HepG2 (cell line): ENCODE results near the gene IQCK. TPM values are rescaled to one million over a fixed set of nuclear protein-coding genes. Genes with fewer than 3 reads are reported as not detected.

Experiments used
- ATAD3A ChIP-seq: sonication (generic); formaldehyde crosslinking; IDR thresholded peaks from 2 replicates; pipeline ENCODE4 v1.4.0; 2020; ENCODE audit warnings: missing genetic modification reagents
- FIP1L1 ChIP-seq: fragments of 200-400 bp; formaldehyde crosslinking; IDR thresholded peaks from 2 replicates; pipeline ENCODE4 v1.6.1; 2018; ENCODE audit warnings: low read depth, mild to moderate bottlenecking, low read length, moderate library complexity, borderline replicate concordance; ENCODE audit not compliant: insufficient read depth
- GABPB1 ChIP-seq: IDR thresholded peaks from 2 replicates; pipeline ENCODE4 v1.6.1; 2016; ENCODE audit warnings: mild to moderate bottlenecking, missing genetic modification reagents, moderate library complexity, missing compliant biosample characterization
- HMGA1 ChIP-seq: sonication (generic); formaldehyde crosslinking; conservative IDR thresholded peaks from 2 replicates; pipeline ENCODE4 v1.4.0; 2020; ENCODE audit warnings: missing genetic modification reagents
- HNF4G ChIP-seq, 2 experiments: sonication (generic) in 1 of 2; formaldehyde crosslinking in 1 of 2; IDR thresholded peaks; 2 replicates each; pipeline versions ENCODE4 v1.4.0 to v1.6.1; 2011 to 2020; ENCODE audit warnings: borderline replicate concordance in 2 of 2, low read depth in 2 of 2, mild to moderate bottlenecking in 2 of 2, low read length in 1 of 2, missing genetic modification reagents in 1 of 2, moderate library complexity in 1 of 2
- HOXA3 ChIP-seq: sonication (generic); formaldehyde crosslinking; IDR thresholded peaks from 2 replicates; pipeline ENCODE4 v1.5.0; 2020; ENCODE audit warnings: missing genetic modification reagents
- NONO ChIP-seq, 2 experiments: fragments of 450-650 bp in 1 of 2; sonication (generic) in 1 of 2; formaldehyde crosslinking in 1 of 2; IDR thresholded peaks in 1 of 2; conservative IDR thresholded peaks in 1 of 2; 2 replicates each; pipeline versions ENCODE4 v1.6.1 to v1.8.0; 2017 to 2022; ENCODE audit warnings: mild to moderate bottlenecking in 1 of 2, missing genetic modification reagents in 1 of 2, moderate library complexity in 1 of 2
- SATB2 ChIP-seq: sonication (generic); formaldehyde crosslinking; IDR thresholded peaks from 2 replicates; pipeline ENCODE4 v1.5.0; 2020; ENCODE audit warnings: missing genetic modification reagents
- SKI ChIP-seq: fragments of 450-650 bp; IDR thresholded peaks from one replicate; pipeline ENCODE4 v1.6.1; 2018; ENCODE audit warnings: mild to moderate bottlenecking; ENCODE audit not compliant: partially characterized antibody
- SMAD9 ChIP-seq: sonication (generic); formaldehyde crosslinking; IDR thresholded peaks from 2 replicates; pipeline ENCODE4 v1.5.1; 2020; ENCODE audit warnings: mild to moderate bottlenecking, missing genetic modification reagents
- STAT5B ChIP-seq: sonication (generic); formaldehyde crosslinking; IDR thresholded peaks from 2 replicates; pipeline ENCODE4 v1.4.0; 2020; ENCODE audit warnings: missing genetic modification reagents
- TEAD3 ChIP-seq: optimal IDR thresholded peaks from 2 replicates; pipeline ENCODE3; 2016; ENCODE audit warnings: borderline replicate concordance
- ZNF143 ChIP-seq: sonication (generic); formaldehyde crosslinking; IDR thresholded peaks from 2 replicates; pipeline ENCODE4 v1.4.0; 2020; ENCODE audit warnings: missing genetic modification reagents
- ZNF180 ChIP-seq: sonication (generic); formaldehyde crosslinking; IDR thresholded peaks from 2 replicates; pipeline ENCODE4 v1.4.0; 2020; ENCODE audit warnings: low read depth, missing genetic modification reagents, borderline replicate concordance
- ZNF234 ChIP-seq: sonication (generic); formaldehyde crosslinking; conservative IDR thresholded peaks from 2 replicates; pipeline ENCODE4 v1.5.1; 2020; ENCODE audit warnings: mild to moderate bottlenecking, missing genetic modification reagents
- ZNF264 ChIP-seq: sonication (generic); formaldehyde crosslinking; IDR thresholded peaks from 2 replicates; pipeline ENCODE4 v1.4.0; 2020; ENCODE audit warnings: missing genetic modification reagents
- ZNF282 ChIP-seq: fragments of 450-650 bp; IDR thresholded peaks from 2 replicates; pipeline ENCODE4 v1.6.1; 2018; ENCODE audit not compliant: partially characterized antibody
- ZNF782 ChIP-seq: sonication (generic); formaldehyde crosslinking; IDR thresholded peaks from 2 replicates; pipeline ENCODE4 v1.4.0; 2020; ENCODE audit warnings: missing genetic modification reagents, mild to moderate bottlenecking, borderline replicate concordance
- polyA plus RNA-seq, 8 experiments: library from polyadenylated mRNA; depleted of rRNA in 3 of 8; stranded (reverse) in 7 of 8; unstranded in 1 of 8; fragments of >200 nt; fragmentation: Illumina TruSeq in 4 of 8; extraction: Trizol in 4 of 8; gene quantifications; 2 replicates each; pipeline versions ENCODE4 v1.2.1 to v1.2.3, GENCODE V29; 2011 to 2016; ENCODE audit warnings: low read depth in 4 of 8, missing spikeins in 1 of 8, mixed read lengths in 1 of 8; ENCODE audit not compliant: insufficient read depth in 1 of 8
- total RNA-seq, 5 experiments: library from RNA; depleted of rRNA; stranded (reverse); fragments of >200 nt; fragmentation: Illumina TruSeq; extraction: Trizol; gene quantifications; 2 replicates each; pipeline ENCODE4 v1.2.3, GENCODE V29; 2016; ENCODE audit warnings: low read depth in 1 of 5
- TF ChIP-seq, protein P1 (sequence below): sonication (generic); formaldehyde crosslinking; IDR thresholded peaks from 2 replicates; pipeline ENCODE4 v1.5.0; 2020; ENCODE audit warnings: missing genetic modification reagents
- TF ChIP-seq, protein P2 (sequence below): sonication (generic); formaldehyde crosslinking; conservative IDR thresholded peaks from 2 replicates; pipeline ENCODE4 v1.8.0; 2022; ENCODE audit warnings: missing genetic modification reagents
- TF ChIP-seq, protein P3 (sequence below): sonication (generic); formaldehyde crosslinking; IDR thresholded peaks from 2 replicates; pipeline ENCODE4 v1.4.0; 2020; ENCODE audit warnings: mild to moderate bottlenecking, missing genetic modification reagents
- TF ChIP-seq, protein P4 (sequence below): sonication (generic); formaldehyde crosslinking; IDR thresholded peaks from 2 replicates; pipeline ENCODE4 v1.4.0; 2020; ENCODE audit warnings: missing genetic modification reagents
- TF ChIP-seq, protein P5 (sequence below): sonication (generic); formaldehyde crosslinking; IDR thresholded peaks from 2 replicates; pipeline ENCODE4 v1.8.1; 2023; ENCODE audit warnings: mild to moderate bottlenecking, missing genetic modification reagents, borderline replicate concordance

Gene IQCK
- total and polyA plus RNA-seq, 2 of the 13 experiments (the other 11 are each of a cell fraction or from before 2014, with no cell fraction given): 5.1 to 7.3 TPM

DNA sequence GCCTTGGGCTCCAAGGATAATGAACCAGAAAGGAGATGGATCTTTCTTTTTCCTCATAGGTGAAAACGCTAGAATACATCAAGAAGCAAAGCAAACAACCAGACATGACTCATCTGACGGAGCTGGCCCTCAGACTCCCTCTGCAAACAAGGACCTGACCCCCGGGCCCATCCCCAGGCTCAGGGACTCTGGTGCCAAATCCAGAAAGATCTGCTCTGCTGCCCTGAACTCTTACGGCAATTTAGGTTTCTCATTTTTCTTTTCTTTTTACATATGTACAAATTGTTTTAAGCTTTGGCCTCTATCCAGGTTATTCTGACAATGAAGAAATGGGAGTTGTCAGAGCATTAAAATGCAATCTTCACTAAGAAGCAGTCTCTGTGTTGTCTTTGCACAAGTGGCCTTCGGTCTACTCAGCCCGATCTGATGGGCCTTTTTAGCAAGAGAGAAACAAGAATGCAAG, 17.7 kb upstream of the IQCK start (continued):
- TF ChIP-seq SMAD9 (no peak), NONO (IDR thresholded peaks at IDR 0.05) (no peak), NONO (CRISPR knock-in tag; conservative IDR thresholded peaks at IDR 0.05) (no peak), GABPB1 (CRISPR knock-in tag) (no peak), SATB2 (CRISPR knock-in tag) (no peak), TEAD3 (CRISPR knock-in tag) (no peak), ZNF180 (CRISPR knock-in tag) (no peak), ZNF143 (CRISPR knock-in tag) (no peak), HNF4G (IDR thresholded peaks at IDR 0.05; ENCODE audit: borderline replicate concordance, low read depth, low read length) (0 out of 2 replicates have a peak, but pooled peaks have one; percentile 6), HNF4G (CRISPR knock-in tag; IDR thresholded peaks at IDR 0.05; ENCODE audit: borderline replicate concordance, low read depth) (no peak), ZNF282 (no peak), STAT5B (CRISPR knock-in tag) (no peak), ZNF234 (no peak), FIP1L1 (no peak), HOXA3 (CRISPR knock-in tag) (0 out of 2 replicates have a peak, but pooled peaks have one; percentile 21), SKI (peak; percentile 61), ATAD3A (CRISPR knock-in tag) (no peak), ZNF264 (CRISPR knock-in tag) (0 out of 2 replicates have a peak, but pooled peaks have one; percentile 46), ZNF782 (CRISPR knock-in tag) (no peak), HMGA1 (no peak)
- TF ChIP-seq, protein P1, sequence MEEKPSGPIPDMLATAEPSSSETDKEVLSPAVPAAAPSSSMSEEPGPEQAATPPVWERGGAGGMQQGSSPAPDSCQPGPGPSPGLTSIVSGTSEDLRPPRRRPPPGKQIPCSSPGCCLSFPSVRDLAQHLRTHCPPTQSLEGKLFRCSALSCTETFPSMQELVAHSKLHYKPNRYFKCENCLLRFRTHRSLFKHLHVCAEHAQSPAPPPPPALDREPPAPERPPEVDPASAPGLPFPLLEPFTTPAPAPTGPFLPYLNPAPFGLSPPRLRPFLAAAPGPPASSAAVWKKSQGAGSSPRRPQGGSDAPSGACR (CRISPR knock-in tag): 0 out of 2 replicates have a peak, but pooled peaks have one; percentile 61
- TF ChIP-seq, protein P2, sequence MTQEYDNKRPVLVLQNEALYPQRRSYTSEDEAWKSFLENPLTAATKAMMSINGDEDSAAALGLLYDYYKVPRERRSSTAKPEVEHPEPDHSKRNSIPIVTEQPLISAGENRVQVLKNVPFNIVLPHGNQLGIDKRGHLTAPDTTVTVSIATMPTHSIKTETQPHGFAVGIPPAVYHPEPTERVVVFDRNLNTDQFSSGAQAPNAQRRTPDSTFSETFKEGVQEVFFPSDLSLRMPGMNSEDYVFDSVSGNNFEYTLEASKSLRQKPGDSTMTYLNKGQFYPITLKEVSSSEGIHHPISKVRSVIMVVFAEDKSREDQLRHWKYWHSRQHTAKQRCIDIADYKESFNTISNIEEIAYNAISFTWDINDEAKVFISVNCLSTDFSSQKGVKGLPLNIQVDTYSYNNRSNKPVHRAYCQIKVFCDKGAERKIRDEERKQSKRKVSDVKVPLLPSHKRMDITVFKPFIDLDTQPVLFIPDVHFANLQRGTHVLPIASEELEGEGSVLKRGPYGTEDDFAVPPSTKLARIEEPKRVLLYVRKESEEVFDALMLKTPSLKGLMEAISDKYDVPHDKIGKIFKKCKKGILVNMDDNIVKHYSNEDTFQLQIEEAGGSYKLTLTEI (CRISPR knock-in tag): no peak
- TF ChIP-seq, protein P3, sequence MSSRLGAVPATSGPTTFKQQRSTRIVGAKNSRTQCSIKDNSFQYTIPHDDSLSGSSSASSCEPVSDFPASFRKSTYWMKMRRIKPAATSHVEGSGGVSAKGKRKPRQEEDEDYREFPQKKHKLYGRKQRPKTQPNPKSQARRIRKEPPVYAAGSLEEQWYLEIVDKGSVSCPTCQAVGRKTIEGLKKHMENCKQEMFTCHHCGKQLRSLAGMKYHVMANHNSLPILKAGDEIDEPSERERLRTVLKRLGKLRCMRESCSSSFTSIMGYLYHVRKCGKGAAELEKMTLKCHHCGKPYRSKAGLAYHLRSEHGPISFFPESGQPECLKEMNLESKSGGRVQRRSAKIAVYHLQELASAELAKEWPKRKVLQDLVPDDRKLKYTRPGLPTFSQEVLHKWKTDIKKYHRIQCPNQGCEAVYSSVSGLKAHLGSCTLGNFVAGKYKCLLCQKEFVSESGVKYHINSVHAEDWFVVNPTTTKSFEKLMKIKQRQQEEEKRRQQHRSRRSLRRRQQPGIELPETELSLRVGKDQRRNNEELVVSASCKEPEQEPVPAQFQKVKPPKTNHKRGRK: no peak
- TF ChIP-seq, protein P4, sequence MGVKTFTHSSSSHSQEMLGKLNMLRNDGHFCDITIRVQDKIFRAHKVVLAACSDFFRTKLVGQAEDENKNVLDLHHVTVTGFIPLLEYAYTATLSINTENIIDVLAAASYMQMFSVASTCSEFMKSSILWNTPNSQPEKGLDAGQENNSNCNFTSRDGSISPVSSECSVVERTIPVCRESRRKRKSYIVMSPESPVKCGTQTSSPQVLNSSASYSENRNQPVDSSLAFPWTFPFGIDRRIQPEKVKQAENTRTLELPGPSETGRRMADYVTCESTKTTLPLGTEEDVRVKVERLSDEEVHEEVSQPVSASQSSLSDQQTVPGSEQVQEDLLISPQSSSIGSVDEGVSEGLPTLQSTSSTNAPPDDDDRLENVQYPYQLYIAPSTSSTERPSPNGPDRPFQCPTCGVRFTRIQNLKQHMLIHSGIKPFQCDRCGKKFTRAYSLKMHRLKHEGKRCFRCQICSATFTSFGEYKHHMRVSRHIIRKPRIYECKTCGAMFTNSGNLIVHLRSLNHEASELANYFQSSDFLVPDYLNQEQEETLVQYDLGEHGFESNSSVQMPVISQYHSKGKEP (CRISPR knock-in tag): no peak
- TF ChIP-seq, protein P5, sequence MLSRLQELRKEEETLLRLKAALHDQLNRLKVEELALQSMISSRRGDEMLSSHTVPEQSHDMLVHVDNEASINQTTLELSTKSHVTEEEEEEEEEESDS (CRISPR knock-in tag): no peak
